ENCODE measurements around the gene CCNE1.
"Not testable (repeated sequence)": the region's sequence is repeated elsewhere in the genome, so short reads cannot be mapped to it uniquely, and the experiment has no call there.

The CCNE1 gene

DNA sequence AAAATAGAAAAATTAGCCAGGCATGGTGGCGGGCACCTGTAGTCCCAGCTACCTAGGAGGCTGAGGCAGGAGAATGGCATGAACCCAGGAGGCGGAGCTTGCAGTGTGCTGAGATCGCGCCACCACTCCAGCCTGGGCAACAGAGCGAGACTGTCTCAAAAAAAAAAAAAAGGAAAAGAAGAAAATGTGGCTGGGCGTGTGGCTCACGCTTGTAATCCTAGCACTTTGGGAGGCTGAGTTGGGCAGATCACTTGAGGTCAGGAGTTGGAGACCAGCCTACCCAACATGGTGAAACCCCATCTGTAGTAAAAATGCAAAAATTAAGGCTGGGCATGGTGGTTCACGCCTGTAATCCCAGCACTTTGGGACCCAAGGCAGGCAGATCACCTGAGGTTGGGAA is 13.5 kb downstream of the CCNE1 start:
- not testable (repeated sequence) for H3K9ac ChIP-seq (ENCODE audit: low read depth, low read length, poor library complexity); H3K9me3 ChIP-seq (replicated peaks in 1 of 2; ENCODE audit: control insufficient read depth in 2 of 2, insufficient read depth in 1 of 2, low read depth in 1 of 2, low read length in 2 of 2)
- no CpG with 5 or more reads among the region's 8 CpGs for WGBS, 2 donors (ENCODE audit: extremely low coverage in 2 of 2, insufficient read length in 2 of 2, insufficient replicate concordance in 1 of 2)

DNA sequence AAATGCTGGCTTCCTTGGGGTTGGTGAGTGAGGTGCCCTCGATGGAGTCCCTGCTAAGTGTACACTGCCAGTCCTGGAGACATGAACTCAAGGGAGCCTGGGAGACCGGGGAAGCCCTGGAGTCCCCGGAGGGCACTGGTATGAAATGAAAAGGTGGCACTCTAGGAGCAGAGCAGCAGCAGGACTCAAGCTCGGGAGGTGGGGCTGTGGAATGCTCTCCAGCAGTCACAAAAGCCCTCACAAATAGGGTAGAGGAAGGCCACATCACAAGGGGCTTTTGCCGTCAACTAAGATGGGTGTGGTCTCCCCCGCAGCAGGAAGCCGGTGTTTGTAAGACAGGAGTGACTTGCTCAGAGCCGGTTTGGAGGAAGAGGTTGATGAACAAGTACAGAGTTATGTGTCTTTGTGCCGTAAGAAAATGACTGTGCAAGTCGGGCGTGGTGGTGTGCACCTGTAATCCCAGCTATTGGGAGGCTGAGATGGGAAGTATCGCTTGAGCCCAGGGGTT is 19.3 kb downstream of the CCNE1 start:
- Histone ChIP-seq H3K14ac (ENCODE audit: low read length) (no peak overlapping the region), H3K79me1 (ENCODE audit: low read depth, low read length) (no peaks in the 10 kb centered on the region), H3K27ac (replicated peaks; ENCODE audit: low read length) (no peak overlapping the region), H4K91ac (ENCODE audit: low read depth, low read length, poor library complexity) (no peak overlapping the region), H2BK120ac (ENCODE audit: low read depth, low read length) (no peak overlapping the region), H2BK15ac (ENCODE audit: low read length) (no peak overlapping the region), H2AK5ac (ENCODE audit: low read depth, low read length) (no peak overlapping the region), H3K9me3 (replicated peaks in 1 of 2; ENCODE audit: control insufficient read depth in 2 of 2, insufficient read depth in 1 of 2, low read depth in 1 of 2, low read length in 2 of 2) (no peaks in the 10 kb centered on the region), H4K8ac (ENCODE audit: low read depth, low read length) (no peak overlapping the region), H2AFZ (ENCODE audit: low read length) (peak overlapping the region; percentile 38), H3K4me1 (ENCODE audit: control insufficient read depth in 2 of 2, insufficient read depth in 1 of 2, low read depth in 1 of 2, low read length in 2 of 2) (no peaks in the 10 kb centered on the region), H3K36me3 (replicated peaks in 1 of 2; ENCODE audit: control insufficient read depth in 2 of 2, insufficient read depth in 2 of 2, low read length in 2 of 2) (no peaks in the 10 kb centered on the region), H3K23ac (ENCODE audit: low read depth, low read length, poor library complexity) (no peak overlapping the region), H3K9ac (ENCODE audit: low read depth, low read length, poor library complexity) (no peak overlapping the region), H3K4me2 (ENCODE audit: insufficient read depth, low read length, poor library complexity, severe bottlenecking) (no peak overlapping the region), H2BK12ac (ENCODE audit: low read length) (no peak overlapping the region), H2BK5ac (ENCODE audit: low read length) (no peak overlapping the region), H3K4ac (ENCODE audit: low read length) (no peak overlapping the region), H3K4me3 (ENCODE audit: low read length in 2 of 2) (no peak overlapping the region), H3K27me3 (ENCODE audit: control insufficient read depth in 3 of 3, insufficient read depth in 3 of 3, low read depth in 1 of 3, low read length in 3 of 3) (peaks cover 0 to 13% (median 0%) of the 10 kb centered on the region in 3 experiments), H3K18ac (ENCODE audit: low read length) (no peak overlapping the region)
- no peak for DNase-seq (ENCODE audit: low spot score)
- WGBS, 2 donors (ENCODE audit: extremely low coverage in 2 of 2, insufficient read length in 2 of 2, insufficient replicate concordance in 1 of 2) = no CpG with 5 or more reads among the region's 12 CpGs

More for the DNA sequence above, 13.5 kb downstream of the CCNE1 start:
- not testable (repeated sequence) for H4K91ac ChIP-seq (ENCODE audit: low read depth, low read length, poor library complexity); H2BK120ac ChIP-seq (ENCODE audit: low read depth, low read length); H3K27ac ChIP-seq (replicated peaks; ENCODE audit: low read length); H2BK12ac ChIP-seq (ENCODE audit: low read length); H3K4me2 ChIP-seq (ENCODE audit: insufficient read depth, low read length, poor library complexity, severe bottlenecking); H3K23ac ChIP-seq (ENCODE audit: low read depth, low read length, poor library complexity); H2BK15ac ChIP-seq (ENCODE audit: low read length); H3K27me3 ChIP-seq (ENCODE audit: control insufficient read depth in 3 of 3, insufficient read depth in 3 of 3, low read depth in 1 of 3, low read length in 3 of 3); DNase-seq (ENCODE audit: low spot score); H3K4ac ChIP-seq (ENCODE audit: low read length); H3K79me1 ChIP-seq (ENCODE audit: low read depth, low read length); H4K8ac ChIP-seq (ENCODE audit: low read depth, low read length); H2AK5ac ChIP-seq (ENCODE audit: low read depth, low read length); H2AFZ ChIP-seq (ENCODE audit: low read length); H3K4me1 ChIP-seq (ENCODE audit: control insufficient read depth in 2 of 2, insufficient read depth in 1 of 2, low read depth in 1 of 2, low read length in 2 of 2); H2BK5ac ChIP-seq (ENCODE audit: low read length); H3K14ac ChIP-seq (ENCODE audit: low read length); H3K4me3 ChIP-seq (ENCODE audit: low read length in 2 of 2); H3K18ac ChIP-seq (ENCODE audit: low read length)
- H3K36me3 ChIP-seq (replicated peaks in 1 of 2; ENCODE audit: control insufficient read depth in 2 of 2, insufficient read depth in 2 of 2, low read length in 2 of 2) = peaks cover 13 to 44% of the 10 kb centered on the region in 2 donors

DNA sequence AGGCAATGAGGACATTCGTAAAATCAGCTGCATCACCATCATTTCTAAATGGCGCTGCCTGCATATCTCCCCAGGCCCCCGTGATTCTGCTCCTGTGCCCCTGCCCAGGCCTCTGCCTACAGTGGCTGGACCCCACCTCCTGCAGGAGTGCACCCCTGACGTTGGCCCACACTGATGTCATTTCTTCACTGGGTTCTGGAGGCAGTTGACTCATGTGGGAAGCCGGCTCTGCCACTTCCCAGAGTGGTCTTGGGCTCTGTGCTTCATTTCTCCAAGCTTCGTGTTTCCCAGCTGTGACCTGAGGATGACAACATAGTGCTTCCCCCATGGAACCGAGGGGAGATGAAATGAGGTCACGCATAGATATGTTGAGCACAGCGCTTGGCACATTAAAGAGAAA is 19.9 kb downstream of the CCNE1 start:
- no peak overlapping the region for H3K4me3 ChIP-seq (ENCODE audit: low read length in 2 of 2)
- H4K8ac ChIP-seq (ENCODE audit: low read depth, low read length) = no peak overlapping the region
- no peak overlapping the region for H2BK5ac ChIP-seq (ENCODE audit: low read length)
- peak overlapping the region; percentile 6 for H2BK12ac ChIP-seq (ENCODE audit: low read length)
- H3K23ac ChIP-seq (ENCODE audit: low read depth, low read length, poor library complexity) = no peak overlapping the region
- no peak overlapping the region for H2AFZ ChIP-seq (ENCODE audit: low read length)
- H2AK5ac ChIP-seq (ENCODE audit: low read depth, low read length) = no peak overlapping the region
- H3K14ac ChIP-seq (ENCODE audit: low read length) = no peak overlapping the region
- DNase-seq (ENCODE audit: low spot score) = no peak
- H3K36me3 ChIP-seq (replicated peaks in 1 of 2; ENCODE audit: control insufficient read depth in 2 of 2, insufficient read depth in 2 of 2, low read length in 2 of 2) = no peaks in the 10 kb centered on the region
- H4K91ac ChIP-seq (ENCODE audit: low read depth, low read length, poor library complexity) = no peak overlapping the region
- H3K79me1 ChIP-seq (ENCODE audit: low read depth, low read length) = no peaks in the 10 kb centered on the region
- no peak overlapping the region for H3K18ac ChIP-seq (ENCODE audit: low read length)
- WGBS, 2 donors (ENCODE audit: extremely low coverage in 2 of 2, insufficient read length in 2 of 2, insufficient replicate concordance in 1 of 2) = no CpG with 5 or more reads among the region's 9 CpGs
- H3K4me2 ChIP-seq (ENCODE audit: insufficient read depth, low read length, poor library complexity, severe bottlenecking) = no peak overlapping the region
- H3K27ac ChIP-seq (replicated peaks; ENCODE audit: low read length) = no peak overlapping the region
- H3K27me3 ChIP-seq (ENCODE audit: control insufficient read depth in 3 of 3, insufficient read depth in 3 of 3, low read depth in 1 of 3, low read length in 3 of 3) = peaks cover 0 to 13% (median 0%) of the 10 kb centered on the region in 3 experiments
- H2BK15ac ChIP-seq (ENCODE audit: low read length) = peak overlapping the region; percentile 25
- H3K9ac ChIP-seq (ENCODE audit: low read depth, low read length, poor library complexity) = no peak overlapping the region
- H2BK120ac ChIP-seq (ENCODE audit: low read depth, low read length) = no peak overlapping the region
- no peak overlapping the region for H3K4ac ChIP-seq (ENCODE audit: low read length)
- H3K9me3 ChIP-seq (replicated peaks in 1 of 2; ENCODE audit: control insufficient read depth in 2 of 2, insufficient read depth in 1 of 2, low read depth in 1 of 2, low read length in 2 of 2) = no peaks in the 10 kb centered on the region
- no peaks in the 10 kb centered on the region for H3K4me1 ChIP-seq (ENCODE audit: control insufficient read depth in 2 of 2, insufficient read depth in 1 of 2, low read depth in 1 of 2, low read length in 2 of 2)

DNA sequence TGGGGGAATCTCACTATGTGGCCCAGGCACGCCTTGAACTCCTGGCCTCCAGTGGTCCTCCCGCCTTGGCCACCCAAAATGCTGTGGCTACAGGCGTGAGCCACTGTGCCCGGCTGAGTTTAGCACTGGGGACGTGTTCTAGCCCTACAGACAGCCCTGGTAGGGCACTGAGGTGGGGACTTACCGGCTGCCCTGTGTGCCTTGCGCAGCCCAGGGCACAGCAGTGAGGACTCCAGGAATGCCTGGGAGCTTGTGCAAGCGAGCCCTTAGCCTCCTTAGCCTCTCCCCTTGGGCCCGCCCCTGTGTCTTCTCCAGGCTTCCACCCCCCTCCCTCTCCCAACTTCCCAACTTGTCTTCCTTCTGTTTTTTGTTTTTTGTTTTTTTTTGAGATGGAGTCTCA is 21.0 kb downstream of the CCNE1 start:
- no peak overlapping the region for H2BK15ac ChIP-seq (ENCODE audit: low read length)
- peak overlapping the region; percentile 88 for H2BK120ac ChIP-seq (ENCODE audit: low read depth, low read length)
- no peaks in the 10 kb centered on the region for H3K79me1 ChIP-seq (ENCODE audit: low read depth, low read length)
- H3K18ac ChIP-seq (ENCODE audit: low read length) = no peak overlapping the region
- no peak overlapping the region for H3K4ac ChIP-seq (ENCODE audit: low read length)
- no peak overlapping the region for H3K27ac ChIP-seq (replicated peaks; ENCODE audit: low read length)
- no peaks in the 10 kb centered on the region for H3K4me1 ChIP-seq (ENCODE audit: control insufficient read depth in 2 of 2, insufficient read depth in 1 of 2, low read depth in 1 of 2, low read length in 2 of 2)
- no peak overlapping the region for H2AFZ ChIP-seq (ENCODE audit: low read length)
- DNase-seq (ENCODE audit: low spot score) = no peak
- peak overlapping the region; percentile 64 for H2AK5ac ChIP-seq (ENCODE audit: low read depth, low read length)
- H3K27me3 ChIP-seq (ENCODE audit: control insufficient read depth in 3 of 3, insufficient read depth in 3 of 3, low read depth in 1 of 3, low read length in 3 of 3) = peaks cover 0 to 25% (median 0%) of the 10 kb centered on the region in 3 experiments
- H3K23ac ChIP-seq (ENCODE audit: low read depth, low read length, poor library complexity) = no peak overlapping the region
- no peak overlapping the region for H4K8ac ChIP-seq (ENCODE audit: low read depth, low read length)
- no peaks in the 10 kb centered on the region for H3K9me3 ChIP-seq (replicated peaks in 1 of 2; ENCODE audit: control insufficient read depth in 2 of 2, insufficient read depth in 1 of 2, low read depth in 1 of 2, low read length in 2 of 2)
- H2BK5ac ChIP-seq (ENCODE audit: low read length) = peak overlapping the region; percentile 71
- no CpG with 5 or more reads among the region's 9 CpGs for WGBS, 2 donors (ENCODE audit: extremely low coverage in 2 of 2, insufficient read length in 2 of 2, insufficient replicate concordance in 1 of 2)
- H3K14ac ChIP-seq (ENCODE audit: low read length) = no peak overlapping the region
- H4K91ac ChIP-seq (ENCODE audit: low read depth, low read length, poor library complexity) = no peak overlapping the region
- no peak overlapping the region for H3K4me3 ChIP-seq (ENCODE audit: low read length in 2 of 2)
- no peak overlapping the region for H3K9ac ChIP-seq (ENCODE audit: low read depth, low read length, poor library complexity)
- no peaks in the 10 kb centered on the region for H3K36me3 ChIP-seq (replicated peaks in 1 of 2; ENCODE audit: control insufficient read depth in 2 of 2, insufficient read depth in 2 of 2, low read length in 2 of 2)
- H2BK12ac ChIP-seq (ENCODE audit: low read length) = peak overlapping the region; percentile 95
- no peak overlapping the region for H3K4me2 ChIP-seq (ENCODE audit: insufficient read depth, low read length, poor library complexity, severe bottlenecking)
